OCI-LY7 (cell line): Measurements from ENCODE around the gene FITM1. TPM values are rescaled to one million over a fixed set of nuclear protein-coding genes. Genes with fewer than 3 reads are reported as not detected.

Experiments used
- BruUV-seq: library from RNA; stranded (reverse); fragments of 400-500 nt; replicated peaks from 2 replicates; lab custom pipeline; 2021; lab: Mats Ljungman, UMichigan
- CTCF ChIA-PET: fragments of 300-600 bp; sonication (Branson Sonifier 250); formaldehyde crosslinking; loops from one replicate; lab custom pipeline; 2022; ENCODE audit warnings: antibody characterized with exemption; ENCODE audit not compliant: unreplicated experiment; lab: Charles Lee
- POLR2A ChIA-PET: fragments of 300-600 bp; sonication (Branson Sonifier 250); formaldehyde crosslinking; loops from one replicate; lab custom pipeline; 2022; ENCODE audit warnings: antibody characterized with exemption; lab: Charles Lee
- DNase-seq: peaks from one replicate; pipeline ENCODE4 v3.0.0-alpha.2; 2015; ENCODE audit warnings: low spot score
- H2AFZ ChIP-seq: fragments of 200-600 bp; sonication (generic), shearing (Covaris generic); 2 replicates; pipeline ENCODE4 v1.6.1; 2014; ENCODE audit warnings: mild to moderate bottlenecking, antibody characterized with exemption, low read length, moderate library complexity
- H3K27ac ChIP-seq: fragments of 200-600 bp; sonication (generic); 2 replicates; pipeline ENCODE4 v1.5.1; 2014; ENCODE audit warnings: mixed run types, low read depth, mild to moderate bottlenecking, moderate library complexity, low read length, inconsistent platforms; ENCODE audit not compliant: poor library complexity, severe bottlenecking
- H3K36me3 ChIP-seq: fragments of 200-600 bp; sonication (generic); 2 replicates; pipeline ENCODE4 v1.6.1; 2014; ENCODE audit warnings: mild to moderate bottlenecking, antibody characterized with exemption, low read length, moderate library complexity, mixed read lengths; ENCODE audit not compliant: insufficient read depth
- H3K4me1 ChIP-seq: fragments of 200-600 bp; sonication (generic); 2 replicates; pipeline ENCODE4 v1.5.1; 2014; ENCODE audit warnings: mild to moderate bottlenecking, low read length; ENCODE audit not compliant: insufficient read depth, poor library complexity, severe bottlenecking
- H3K4me2 ChIP-seq: fragments of 200-600 bp; sonication (generic); 2 replicates; pipeline ENCODE4 v1.6.1; 2014; ENCODE audit warnings: mild to moderate bottlenecking, low read length
- H3K4me3 ChIP-seq: fragments of 200-600 bp; sonication (generic); 2 replicates; pipeline ENCODE4 v1.5.1; 2014; ENCODE audit warnings: mild to moderate bottlenecking, low read depth, low read length; ENCODE audit not compliant: poor library complexity, severe bottlenecking
- H3K79me2 ChIP-seq: fragments of 200-600 bp; sonication (generic); 2 replicates; pipeline ENCODE4 v1.6.1; 2016; ENCODE audit warnings: low read depth, mild to moderate bottlenecking, low read length, moderate library complexity, mixed read lengths; ENCODE audit not compliant: insufficient read depth
- H3K9me2 ChIP-seq: fragments of 200-600 bp; sonication (generic); 2 replicates; pipeline ENCODE4 v1.6.1; 2016; ENCODE audit warnings: mild to moderate bottlenecking, low read length, mixed read lengths; ENCODE audit not compliant: insufficient read depth
- H3K9me3 ChIP-seq: fragments of 200-600 bp; sonication (generic); 2 replicates; pipeline ENCODE4 v1.6.1; 2014; ENCODE audit warnings: mild to moderate bottlenecking, mixed run types, low read length, mixed read lengths
- H4K20me1 ChIP-seq: fragments of 200-600 bp; sonication (generic); 2 replicates; pipeline ENCODE4 v1.6.1; 2014; ENCODE audit warnings: mild to moderate bottlenecking, antibody characterized with exemption, low read length, moderate library complexity, mixed read lengths; ENCODE audit not compliant: insufficient read depth
- CTCF ChIP-seq: fragments of 200-600 bp; sonication (generic); conservative IDR thresholded peaks from 2 replicates; pipeline ENCODE4 v1.5.1; 2014; ENCODE audit warnings: mild to moderate bottlenecking, antibody characterized with exemption, low read length, moderate library complexity, mixed read lengths
- EZH2phosphoT487 ChIP-seq: fragments of 200-600 bp; sonication (generic); IDR thresholded peaks from 2 replicates; pipeline ENCODE4 v1.6.1; 2018; ENCODE audit warnings: low read depth, borderline replicate concordance, mild to moderate bottlenecking, mixed run types, antibody characterized with exemption, low read length, moderate library complexity, mixed read lengths
- intact Hi-C: fragments of 100-400 bp; cut with micrococcal nuclease; formaldehyde crosslinking; loops from one replicate; pipeline ENCODE4 v1.10.0; 2022; ENCODE audit not compliant: unreplicated experiment
- total RNA-seq, 2 experiments: library from RNA; depleted of rRNA in 1 of 2; stranded (reverse); fragments of >200 nt in 1 of 2; shearing (Covaris generic) in 1 of 2; gene quantifications; 2 replicates each; pipeline ENCODE4 v1.2.3, GENCODE V29; 2014 to 2022

FITM1 gene
- total RNA-seq, 2 experiments from 2014 or later, result 0.28 to 0.97 TPM

- peaks cover 34% of the 10 kb centered on the region for H3K36me3 ChIP-seq
- H3K79me2 ChIP-seq, result peaks cover 35% of the 10 kb centered on the region
- H3K4me2 ChIP-seq, result no peak overlapping the region
- no peak overlapping the region for H3K27ac ChIP-seq
- POLR2A ChIA-PET, result interaction anchor here (1.2 to 1.4 kb wide), 2 partner anchors 30 to 98 kb away, joined by 3 to 4 read pairs; partner anchors contain the start of genes DCAF11, NRL and TINF2
- peaks cover 28% of the 10 kb centered on the region for H3K4me1 ChIP-seq
- no peaks in the 10 kb centered on the region for H3K9me3 ChIP-seq
- CTCF ChIA-PET, result no interaction called here
- DNase-seq, result no peak
- H3K4me3 ChIP-seq, result no peak overlapping the region
- intact Hi-C loops, result loop anchor here (10.0 kb wide), 1 partner anchor 840 kb away; the partner anchor contains the start of genes BCL2L2 and PPP1R3E
- 0 out of 2 replicates have a peak, but pooled peaks cover 3% of the 10 kb centered on the region for H4K20me1 ChIP-seq
- no peaks in the 10 kb centered on the region for H3K9me2 ChIP-seq
- BruUV-seq, result no TSS peak
- no peak for TF ChIP-seq CTCF
- TF ChIP-seq EZH2phosphoT487, result no peak
- no peak overlapping the region for H2AFZ ChIP-seq
Observed at GRCh38 chr14:24144451-24144850, 14.0 kb downstream of the FITM1 start.

- no peak overlapping the region for H2AFZ ChIP-seq
- H3K27ac ChIP-seq, result no peak overlapping the region
- H3K4me3 ChIP-seq, result peak overlapping the region; percentile 94
- no peak for DNase-seq
- BruUV-seq, result no TSS peak
- no peak for TF ChIP-seq CTCF
- TF ChIP-seq EZH2phosphoT487, result no peak
- intact Hi-C loops, result loop anchor here (10.0 kb wide), 1 partner anchor 840 kb away; the partner anchor contains the start of genes BCL2L2 and PPP1R3E
- CTCF ChIA-PET, result interaction anchor here (0.7 kb wide), 1 partner anchor 16 kb away, joined by 3 read pairs; the partner anchor contains the start of gene IRF9
- H3K36me3 ChIP-seq, result peaks cover 38% of the 10 kb centered on the region
- H3K9me3 ChIP-seq, result no peaks in the 10 kb centered on the region
- H4K20me1 ChIP-seq, result no peaks in the 10 kb centered on the region
- POLR2A ChIA-PET, result interaction anchor here (1.4 to 3.9 kb wide), 5 partner anchors 9 to 97 kb away, joined by 4 to 32 read pairs (median 20); partner anchors contain the start of genes DCAF11, NRL, PCK2 and PSME1
- H3K79me2 ChIP-seq, result peaks cover 27% of the 10 kb centered on the region; the same call in 1 of the 2 replicates
- H3K4me2 ChIP-seq, result peak overlapping the region; percentile 96
- peaks cover 25% of the 10 kb centered on the region for H3K4me1 ChIP-seq
- H3K9me2 ChIP-seq, result no peaks in the 10 kb centered on the region
Observed at GRCh38 chr14:24145219-24145618, 14.8 kb downstream of the FITM1 start.
